K562 (cell line): ENCODE data around the gene POU3F1. TPM values are rescaled to one million over a fixed set of nuclear protein-coding genes. Genes with fewer than 3 reads are reported as not detected.

Experiments
- ATAC-seq: fragments of 200-7000 bp; cut with Tn5 transposase; 3 replicates; pipeline ENCODE4 v1.9.1; 2020; ENCODE audit warnings: moderate library complexity
- BruUV-seq: library from RNA; stranded (reverse); fragments of 400-500 nt; replicated peaks from 2 replicates; lab custom pipeline; 2021; lab: Mats Ljungman, UMichigan
- CTCF ChIA-PET: fragments of 300-600 bp; formaldehyde crosslinking; extraction: SDS; loops from one replicate; lab custom pipeline; 2021; ENCODE audit warnings: low intra/inter-chr PET ratio; lab: Yijun Ruan, JAX
- POLR2A ChIA-PET: fragments of 300-600, 350-650 bp; sonication (Branson Sonifier 250); formaldehyde crosslinking; extraction: SDS; loops from one replicate; lab custom pipeline; 2021; ENCODE audit warnings: antibody characterized with exemption, inconsistent platforms; lab: Yijun Ruan, JAX
- DNase-seq, 4 experiments: peaks; one replicate each; pipeline versions ENCODE4 v3.0.0 to v3.0.0-alpha.2; 2011 to 2018; ENCODE audit warnings: low spot score in 3 of 4, mixed read lengths in 3 of 4; ENCODE audit errors: extremely low read depth in 1 of 4
- FAIRE-seq: peaks from 2 replicates; lab custom pipeline; 2011; peaks lifted over from hg19 to GRCh38; lab: Jason Lieb, UNC
- H2AFZ ChIP-seq: 2 replicates; pipeline ENCODE4 v1.6.0; 2011; ENCODE audit warnings: low read depth, low read length, control low read depth, inconsistent platforms
- H3K27ac ChIP-seq: fragments of 200-600 bp; 3 replicates; pipeline ENCODE4 v1.8.0; 2011; ENCODE audit warnings: low read depth, mild to moderate bottlenecking, control low read depth, inconsistent platforms, low read length, moderate library complexity, mixed read lengths; ENCODE audit errors: extremely low read depth
- H3K27me3 ChIP-seq, 2 experiments: fragments of 300-600 bp in 1 of 2; 2 replicates in 1 of 2; 3 replicates in 1 of 2; pipeline versions ENCODE4 v1.6.0 to v1.8.0; 2011; ENCODE audit warnings: inconsistent platforms in 2 of 2, low read length in 2 of 2, mild to moderate bottlenecking in 1 of 2, mixed read lengths in 1 of 2, moderate library complexity in 1 of 2; ENCODE audit not compliant: control insufficient read depth in 2 of 2, insufficient read depth in 2 of 2
- H3K36me3 ChIP-seq: fragments of 300-600 bp; 3 replicates; pipeline ENCODE4 v1.8.0; 2011; ENCODE audit warnings: mild to moderate bottlenecking, low read length, inconsistent platforms; ENCODE audit not compliant: control insufficient read depth, insufficient read depth
- H3K4me1 ChIP-seq, 2 experiments: fragments of 200-600 bp in 1 of 2; replicated peaks in 1 of 2; 2 replicates in 1 of 2; 3 replicates in 1 of 2; pipeline versions ENCODE4 v1.5.1 to v1.8.0; 2011; ENCODE audit warnings: inconsistent platforms in 2 of 2, low read length in 2 of 2, mild to moderate bottlenecking in 1 of 2, mixed read lengths in 1 of 2, moderate library complexity in 1 of 2; ENCODE audit not compliant: control insufficient read depth in 2 of 2, insufficient read depth in 2 of 2
- H3K4me2 ChIP-seq: 2 replicates; pipeline ENCODE4 v1.6.1; 2011; ENCODE audit warnings: low read length, control low read depth, inconsistent platforms, mixed read lengths; ENCODE audit not compliant: insufficient read depth
- H3K4me3 ChIP-seq: fragments of 200-600 bp; sonication (generic), shearing (Covaris generic); 2 replicates; pipeline ENCODE4 v1.5.1; 2016; ENCODE audit warnings: control low read depth, inconsistent platforms
- H3K79me2 ChIP-seq: fragments of 200-600 bp; 3 replicates; pipeline ENCODE4 v1.8.0; 2011; ENCODE audit warnings: low read length, inconsistent platforms; ENCODE audit not compliant: control insufficient read depth, insufficient read depth
- H3K9ac ChIP-seq, 2 experiments: 2 replicates each; pipeline versions ENCODE4 v1.6.0 to v1.6.1; 2011; ENCODE audit warnings: low read depth in 2 of 2, low read length in 2 of 2, control low read depth in 1 of 2, inconsistent platforms in 1 of 2, mild to moderate bottlenecking in 1 of 2, mixed read lengths in 1 of 2; ENCODE audit not compliant: insufficient read depth in 1 of 2
- H3K9me1 ChIP-seq: one replicate; pipeline ENCODE4 v1.6.0; 2011; ENCODE audit warnings: inconsistent platforms, mild to moderate bottlenecking, low read length, moderate library complexity; ENCODE audit not compliant: control insufficient read depth, insufficient read depth
- H3K9me3 ChIP-seq: replicated peaks from 2 replicates; pipeline ENCODE4 v1.5.1; 2011; ENCODE audit warnings: low read depth, low read length, inconsistent platforms; ENCODE audit not compliant: control insufficient read depth, insufficient read depth
- H4K20me1 ChIP-seq: replicated peaks from 2 replicates; pipeline ENCODE4 v1.6.1; 2011; ENCODE audit warnings: low read length, inconsistent platforms, mixed read lengths; ENCODE audit not compliant: control insufficient read depth, insufficient read depth
- CEBPG ChIP-seq, 3 experiments: fragments of 200-800 bp in 1 of 3; sonication (Bioruptor generic) in 1 of 3; sonication (generic) in 1 of 3; formaldehyde crosslinking in 1 of 3; IDR thresholded peaks in 2 of 3; conservative IDR thresholded peaks in 1 of 3; 2 replicates each; pipeline versions ENCODE4 v1.6.1 to v1.8.0; 2016 to 2022; ENCODE audit warnings: missing compliant biosample characterization in 2 of 3, missing genetic modification characterization in 2 of 3, mild to moderate bottlenecking in 1 of 3, missing genetic modification reagents in 1 of 3
- COPS2 ChIP-seq: fragments of 450-650 bp; conservative IDR thresholded peaks from 2 replicates; pipeline ENCODE4 v1.6.1; 2016; ENCODE audit warnings: mild to moderate bottlenecking, moderate library complexity
- NR3C1 ChIP-seq: sonication (generic); formaldehyde crosslinking; IDR thresholded peaks from 2 replicates; pipeline ENCODE4 v1.8.1; 2022; ENCODE audit warnings: missing genetic modification reagents
- NR4A1 ChIP-seq, 2 experiments: fragments of 250-450 bp in 1 of 2; fragments of 450-650 bp in 1 of 2; sonication (Bioruptor Pico) in 1 of 2; IDR thresholded peaks; 2 replicates each; pipeline versions ENCODE4 v1.4.0 to v1.6.1; 2016 to 2020; ENCODE audit warnings: mild to moderate bottlenecking in 2 of 2, missing compliant biosample characterization in 1 of 2, missing genetic modification characterization in 1 of 2, moderate library complexity in 1 of 2
- PML ChIP-seq: IDR thresholded peaks from 2 replicates; pipeline ENCODE4 v1.6.1; 2012; ENCODE audit warnings: low read length, inconsistent platforms
- ZKSCAN1 ChIP-seq: fragments of 150-350 bp; IDR thresholded peaks from 2 replicates; pipeline ENCODE4 v1.6.1; 2016; ENCODE audit warnings: low read depth, low read length
- ZNF780A ChIP-seq: fragments of 250-450 bp; sonication (Bioruptor Pico); IDR thresholded peaks from 2 replicates; pipeline ENCODE4 v1.5.0; 2021; ENCODE audit warnings: mild to moderate bottlenecking
- WGBS: fragments of 100-300 bp; shearing (Covaris generic); methylation state at CpG from one replicate; pipeline ENCODE4 v1.1.6; 2016; ENCODE audit warnings: low coverage, mixed read lengths; ENCODE audit not compliant: insufficient coverage; ENCODE audit errors: missing lambda C conversion rate; 5-methylcytosine and 5-hydroxymethylcytosine counted together
- in situ Hi-C: fragments of 300-500 bp; cut with MboI; formaldehyde crosslinking; loops from 4 replicates; pipeline ENCODE4 v1.15.0; 2018; ENCODE audit warnings: inconsistent platforms, mixed read lengths
- intact Hi-C: fragments of 100-400 bp; cut with micrococcal nuclease; formaldehyde crosslinking; loops from 2 replicates; pipeline ENCODE4 v1.14.2; 2022
- polyA plus RNA-seq, 8 experiments: library from polyadenylated mRNA; depleted of rRNA in 4 of 8; stranded (reverse) in 5 of 8; unstranded in 3 of 8; fragments of >200 nt; fragmentation: Nextera tagmentation in 2 of 8; fragmentation: Illumina TruSeq in 1 of 8; extraction: Ambion mirVana in 2 of 8; extraction: Trizol in 1 of 8; gene quantifications; 2 replicates each; pipeline versions ENCODE4 v1.2.1 to v1.2.3, GENCODE V29; 2011 to 2014; ENCODE audit warnings: inconsistent platforms in 1 of 8, missing spikeins in 1 of 8
- total RNA-seq, 7 experiments: library from RNA; depleted of rRNA in 6 of 7; stranded (reverse); fragments of >200 nt in 6 of 7; fragmentation: Illumina TruSeq in 2 of 7; extraction: Trizol in 2 of 7; gene quantifications; 2 replicates each; pipeline versions ENCODE4 v1.2.1 to v1.2.3, GENCODE V29; 2011 to 2021; ENCODE audit warnings: low replicate concordance in 1 of 7
- TF ChIP-seq, protein P1 (sequence below): fragments of 450-650 bp; conservative IDR thresholded peaks from 2 replicates; pipeline ENCODE4 v1.6.1; 2016; ENCODE audit warnings: missing genetic modification characterization, low read depth, mild to moderate bottlenecking, missing compliant biosample characterization, moderate library complexity

POU3F1 gene
- total and polyA plus RNA-seq, 9 of the 15 experiments (the other 6 are each of a cell fraction or from before 2014, with no cell fraction given): 0.09 TPM; not detected in 8

DNA sequence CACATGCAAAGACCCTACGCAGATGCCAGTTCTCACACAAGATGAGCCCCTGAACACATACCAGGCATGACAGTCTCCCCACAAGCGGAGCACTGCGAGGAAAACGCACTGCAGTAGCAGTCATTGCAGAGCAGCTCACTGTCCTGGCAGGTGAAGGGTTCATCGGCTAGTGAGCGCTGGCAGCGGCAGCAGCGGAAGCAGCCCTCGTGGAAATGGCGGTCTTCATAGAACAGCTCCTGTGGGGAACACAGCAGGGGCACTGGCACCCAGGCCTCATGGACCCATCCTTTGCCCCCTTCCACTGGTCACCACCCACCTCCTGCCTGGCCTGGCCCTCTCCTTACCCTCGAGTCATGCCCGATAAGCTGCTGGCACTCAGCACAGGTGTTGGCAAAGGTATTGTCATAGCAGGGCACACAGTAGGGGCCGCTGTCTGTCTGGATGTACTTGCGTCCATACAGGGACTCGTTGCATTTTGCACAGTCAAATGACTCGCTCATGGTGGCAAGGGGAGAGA, 47.6 kb downstream of the POU3F1 start (continued):
- TF ChIP-seq CEBPG (CRISPR knock-in tag; IDR thresholded peaks at IDR 0.05) (peak; percentile 53; the same call in 1 of the 2 replicates), CEBPG (tag; conservative IDR thresholded peaks at IDR 0.05 in 1 of 2, IDR thresholded peaks at IDR 0.05 in 1 of 2) (no peak), ZKSCAN1 (peak; percentile 89; the same call in 1 of the 2 replicates), ZNF780A (no peak), NR3C1 (no peak), NR4A1 (CRISPR knock-in tag; IDR thresholded peaks at IDR 0.05) (peak; percentile 72; the same call in 1 of the 2 replicates), NR4A1 (tag; IDR thresholded peaks at IDR 0.05) (no peak)
- TF ChIP-seq, protein P1, sequence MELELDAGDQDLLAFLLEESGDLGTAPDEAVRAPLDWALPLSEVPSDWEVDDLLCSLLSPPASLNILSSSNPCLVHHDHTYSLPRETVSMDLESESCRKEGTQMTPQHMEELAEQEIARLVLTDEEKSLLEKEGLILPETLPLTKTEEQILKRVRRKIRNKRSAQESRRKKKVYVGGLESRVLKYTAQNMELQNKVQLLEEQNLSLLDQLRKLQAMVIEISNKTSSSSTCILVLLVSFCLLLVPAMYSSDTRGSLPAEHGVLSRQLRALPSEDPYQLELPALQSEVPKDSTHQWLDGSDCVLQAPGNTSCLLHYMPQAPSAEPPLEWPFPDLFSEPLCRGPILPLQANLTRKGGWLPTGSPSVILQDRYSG: 0 out of 2 replicates have a peak, but pooled peaks have one; percentile 62
- TF ChIP-seq, all 486 proteins: peak for 38

DNA sequence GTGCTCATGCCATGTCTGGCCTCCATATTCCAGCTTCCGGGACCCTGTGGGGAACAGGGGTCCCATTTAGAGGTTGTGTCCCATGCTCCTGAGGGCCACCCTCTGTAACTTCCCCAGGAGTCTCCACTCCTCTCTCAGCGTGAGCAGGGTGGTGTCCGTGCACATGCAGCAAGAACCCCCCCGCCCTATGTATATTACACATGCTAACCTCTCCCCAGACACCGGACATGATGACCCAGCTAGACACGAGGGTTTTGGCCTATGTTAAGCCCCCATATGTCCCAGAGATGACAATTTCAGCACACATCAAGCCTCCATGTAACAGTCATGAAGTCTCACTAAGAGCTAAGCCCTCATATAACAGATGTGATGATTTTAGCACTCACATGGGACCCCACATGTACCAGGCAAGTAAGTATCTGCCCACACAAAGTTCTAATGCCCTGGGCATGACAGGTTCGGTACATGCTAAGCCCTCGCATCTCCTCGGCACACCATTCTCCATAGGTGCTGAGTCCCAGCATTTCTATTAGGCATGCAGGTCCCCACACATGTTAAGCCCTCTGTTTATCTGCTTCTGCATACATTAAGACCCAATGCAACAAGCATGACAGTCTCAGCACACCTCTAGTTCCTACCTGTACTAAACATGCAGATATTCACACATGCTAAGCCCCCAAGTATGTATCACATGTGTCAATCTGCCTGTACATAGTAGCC, 48.3 kb downstream of the POU3F1 start:
- CTCF ChIA-PET: no interaction called here
- no TSS peak for BruUV-seq
- POLR2A ChIA-PET: interaction anchor here (0.6 to 5.9 kb wide), 3 partner anchors 14 to 435 kb away, joined by 3 to 66 read pairs (median 4); partner anchors contain the start of gene UTP11

More for the DNA sequence above, 48.3 kb downstream of the POU3F1 start:
- in situ Hi-C loops: no loop called here
- H3K79me2 ChIP-seq: peaks cover 61% of the 10 kb centered on the region
- H3K9me1 ChIP-seq: peaks cover 2% of the 10 kb centered on the region
- TF ChIP-seq PML (peak; percentile 37; the same call in 1 of the 2 replicates), COPS2 (no peak)
- ATAC-seq (no peak), DNase-seq (no peak), FAIRE-seq (peak; percentile 11)
- H3K9ac ChIP-seq: peak overlapping the region; percentile 49 to 82
- intact Hi-C loops: no loop called here
- H3K36me3 ChIP-seq: peaks cover 75% of the 10 kb centered on the region
- H4K20me1 ChIP-seq: 0 out of 2 replicates have a peak, but pooled peaks cover 3% of the 10 kb centered on the region
- H3K27ac ChIP-seq: peak overlapping the region; percentile 96
- H3K27me3 ChIP-seq: no peaks in the 10 kb centered on the region
- no peaks in the 10 kb centered on the region for H3K9me3 ChIP-seq
- H2AFZ ChIP-seq: no peak overlapping the region
- H3K4me1 ChIP-seq: peaks cover 47 to 65% of the 10 kb centered on the region in 2 experiments
- WGBS: 96% methylated on average over 9 of the region's 9 CpGs
- H3K4me2 ChIP-seq: peak overlapping the region; percentile 80; the same call in 1 of the 2 replicates
- no peak overlapping the region for H3K4me3 ChIP-seq
